ENCODE measurements around the gene TP53. TPM values are rescaled to one million over a fixed set of nuclear protein-coding genes. Genes with fewer than 3 reads are reported as not detected.

Gene TP53
- total RNA-seq, 1 experiment from 2014 or later: 9.2 TPM

DNA sequence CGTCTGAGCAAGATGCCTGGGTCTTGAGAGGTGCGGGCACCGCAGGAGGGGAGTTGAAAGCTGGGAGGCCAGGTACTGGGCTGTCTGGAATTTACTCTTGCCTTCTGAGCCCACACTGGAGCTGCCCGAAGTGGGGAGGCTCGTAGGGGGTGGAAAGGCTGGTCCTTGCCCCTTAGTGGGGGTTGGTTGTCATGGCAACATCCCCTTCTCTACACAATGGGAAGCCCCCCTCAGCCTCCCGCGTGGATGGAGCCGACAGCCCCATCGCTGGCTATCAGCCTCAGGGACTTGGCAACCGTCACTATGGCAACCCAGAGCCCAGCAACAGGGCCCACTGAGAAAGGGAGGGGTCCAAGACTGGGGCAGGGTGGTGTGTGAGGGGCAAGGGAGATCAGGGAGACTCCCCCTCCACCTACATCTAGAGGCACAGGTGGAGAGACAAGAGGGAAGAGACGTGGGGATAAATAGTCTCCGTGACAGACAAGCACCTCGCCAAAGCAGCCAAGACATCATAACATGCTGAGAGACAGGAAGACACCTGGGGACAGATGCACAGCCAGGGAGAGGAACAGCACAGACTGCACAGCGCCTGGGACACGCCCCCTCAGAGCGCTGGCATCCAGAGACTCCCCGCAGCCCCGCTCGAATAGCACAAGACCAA, 25.0 kb upstream of the TP53 start:
- ChIA-PET CTCF (interaction anchor here (0.7 kb wide), 1 partner anchor 23 kb away, joined by 5 read pairs; no protein-coding TSS in a partner anchor), POLR2A (interaction anchor here (0.5 kb wide), 1 partner anchor 39 kb away, joined by 5 read pairs; no protein-coding TSS in a partner anchor)
- peaks cover 7% of the 10 kb centered on the region for H3K27me3 Mint-ChIP-seq (ENCODE audit: insufficient read depth, unreplicated experiment)
- no peak overlapping the region for H3K4me3 ChIP-seq (ENCODE audit: low read depth, low read length)
- no peaks in the 10 kb centered on the region for H3K4me1 ChIP-seq
- peaks cover 5% of the 10 kb centered on the region for H3K36me3 Mint-ChIP-seq (ENCODE audit: insufficient read depth, unreplicated experiment)
- no peaks in the 10 kb centered on the region for H3K27me3 ChIP-seq (replicated peaks; ENCODE audit: control insufficient read depth, insufficient read depth, low read length)
- H3K4me1 Mint-ChIP-seq (ENCODE audit: low read depth, unreplicated experiment): no peaks in the 10 kb centered on the region
- H3K9me3 ChIP-seq: no peaks in the 10 kb centered on the region
- BruUV-seq (replicated peaks): no TSS peak
- H3K9me3 Mint-ChIP-seq (ENCODE audit: unreplicated experiment): no peaks in the 10 kb centered on the region
- TF ChIP-seq, protein P1, sequence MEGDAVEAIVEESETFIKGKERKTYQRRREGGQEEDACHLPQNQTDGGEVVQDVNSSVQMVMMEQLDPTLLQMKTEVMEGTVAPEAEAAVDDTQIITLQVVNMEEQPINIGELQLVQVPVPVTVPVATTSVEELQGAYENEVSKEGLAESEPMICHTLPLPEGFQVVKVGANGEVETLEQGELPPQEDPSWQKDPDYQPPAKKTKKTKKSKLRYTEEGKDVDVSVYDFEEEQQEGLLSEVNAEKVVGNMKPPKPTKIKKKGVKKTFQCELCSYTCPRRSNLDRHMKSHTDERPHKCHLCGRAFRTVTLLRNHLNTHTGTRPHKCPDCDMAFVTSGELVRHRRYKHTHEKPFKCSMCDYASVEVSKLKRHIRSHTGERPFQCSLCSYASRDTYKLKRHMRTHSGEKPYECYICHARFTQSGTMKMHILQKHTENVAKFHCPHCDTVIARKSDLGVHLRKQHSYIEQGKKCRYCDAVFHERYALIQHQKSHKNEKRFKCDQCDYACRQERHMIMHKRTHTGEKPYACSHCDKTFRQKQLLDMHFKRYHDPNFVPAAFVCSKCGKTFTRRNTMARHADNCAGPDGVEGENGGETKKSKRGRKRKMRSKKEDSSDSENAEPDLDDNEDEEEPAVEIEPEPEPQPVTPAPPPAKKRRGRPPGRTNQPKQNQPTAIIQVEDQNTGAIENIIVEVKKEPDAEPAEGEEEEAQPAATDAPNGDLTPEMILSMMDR (IDR thresholded peaks at IDR 0.05; ENCODE audit: insufficient read depth in 1 of 2, low read depth in 1 of 2, low read length in 1 of 2, severe bottlenecking in 1 of 2, unreplicated experiment in 1 of 2): no peak
- intact Hi-C loops (cut with micrococcal nuclease; ENCODE audit: unreplicated experiment): no loop called here
- H3K4me3 Mint-ChIP-seq (ENCODE audit: unreplicated experiment): no peak overlapping the region
- no peak overlapping the region for H3K27ac Mint-ChIP-seq (ENCODE audit: unreplicated experiment)
- no peak for DNase-seq
- no peaks in the 10 kb centered on the region for H3K36me3 ChIP-seq (ENCODE audit: control insufficient read depth, insufficient read depth, low read length)

DNA sequence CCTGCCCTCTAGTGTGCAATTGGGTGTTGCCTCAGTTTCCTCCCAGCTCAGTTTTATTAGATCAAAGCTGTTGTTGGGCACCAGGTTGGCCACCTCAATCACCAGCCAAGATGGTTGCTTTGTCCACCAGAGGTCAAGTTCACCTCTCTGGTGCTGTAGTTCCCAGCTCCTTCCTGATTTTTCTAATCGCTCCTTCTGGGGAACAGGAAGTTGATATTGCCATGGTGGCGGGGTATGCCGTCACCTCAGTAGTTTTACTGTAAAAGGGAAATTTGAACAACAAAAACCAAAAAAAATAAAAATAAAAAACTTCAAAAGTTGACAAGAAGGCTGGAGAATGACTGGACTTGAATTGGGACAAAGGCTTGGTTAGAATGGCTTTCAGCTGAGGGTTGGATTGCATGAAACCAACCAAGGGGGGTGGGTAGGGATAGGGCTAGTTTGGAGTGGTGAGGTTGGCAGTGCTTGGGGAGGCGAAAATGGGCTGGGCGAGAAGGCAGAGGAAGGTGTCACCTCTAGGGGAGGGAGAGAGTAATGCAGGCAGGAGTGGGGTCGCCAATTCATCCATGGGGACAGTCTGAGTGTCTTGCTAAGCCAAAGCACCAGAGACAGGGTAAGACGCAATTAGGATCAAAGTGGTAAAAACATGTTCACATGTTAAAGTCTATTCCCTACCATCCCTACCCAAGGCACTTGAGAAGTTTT, 23.9 kb upstream of the TP53 start:
- no peak overlapping the region for H3K4me3 ChIP-seq (ENCODE audit: low read depth, low read length)
- peaks cover 7% of the 10 kb centered on the region for H3K27me3 Mint-ChIP-seq (ENCODE audit: insufficient read depth, unreplicated experiment)
- no peaks in the 10 kb centered on the region for H3K4me1 Mint-ChIP-seq (ENCODE audit: low read depth, unreplicated experiment)
- no peaks in the 10 kb centered on the region for H3K9me3 Mint-ChIP-seq (ENCODE audit: unreplicated experiment)
- H3K36me3 ChIP-seq (ENCODE audit: control insufficient read depth, insufficient read depth, low read length): no peaks in the 10 kb centered on the region
- no peak overlapping the region for H3K27ac Mint-ChIP-seq (ENCODE audit: unreplicated experiment)
- H3K4me3 Mint-ChIP-seq (ENCODE audit: unreplicated experiment): no peak overlapping the region
- no peak for DNase-seq
- BruUV-seq (replicated peaks): no TSS peak
- CTCF ChIA-PET: no interaction called here
- H3K4me1 ChIP-seq: no peaks in the 10 kb centered on the region
- intact Hi-C loops (cut with micrococcal nuclease; ENCODE audit: unreplicated experiment): no loop called here
- POLR2A ChIA-PET: no interaction called here
- no peaks in the 10 kb centered on the region for H3K9me3 ChIP-seq
- TF ChIP-seq, protein P1 (IDR thresholded peaks at IDR 0.05; ENCODE audit: insufficient read depth in 1 of 2, low read depth in 1 of 2, low read length in 1 of 2, severe bottlenecking in 1 of 2, unreplicated experiment in 1 of 2): no peak
- peaks cover 5% of the 10 kb centered on the region for H3K36me3 Mint-ChIP-seq (ENCODE audit: insufficient read depth, unreplicated experiment)
- no peaks in the 10 kb centered on the region for H3K27me3 ChIP-seq (replicated peaks; ENCODE audit: control insufficient read depth, insufficient read depth, low read length)

DNA sequence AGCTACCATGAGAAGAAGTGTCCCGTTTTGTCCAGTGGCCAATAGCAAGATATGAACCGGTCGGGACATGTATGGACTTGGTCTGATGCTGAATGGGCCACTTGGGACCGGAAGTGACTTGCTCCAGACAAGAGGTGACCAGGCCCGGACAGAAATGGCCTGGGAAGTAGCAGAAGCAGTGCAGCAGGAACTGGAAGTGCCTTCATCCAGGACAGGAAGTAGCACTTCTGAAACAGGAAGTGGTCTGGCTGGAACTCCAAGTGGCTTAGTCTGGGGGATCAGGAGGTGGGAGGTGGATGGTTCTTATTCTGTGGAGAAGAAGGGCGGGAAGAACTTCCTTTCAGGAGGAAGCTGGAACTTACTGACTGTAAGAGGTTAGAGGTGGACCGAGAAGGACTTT, 23.0 kb upstream of the TP53 start:
- no peaks in the 10 kb centered on the region for H3K9me3 Mint-ChIP-seq (ENCODE audit: unreplicated experiment)
- no peaks in the 10 kb centered on the region for H3K4me1 Mint-ChIP-seq (ENCODE audit: low read depth, unreplicated experiment)
- H3K27me3 ChIP-seq (replicated peaks; ENCODE audit: control insufficient read depth, insufficient read depth, low read length): no peaks in the 10 kb centered on the region
- DNase-seq: no peak
- ChIA-PET CTCF (no interaction called here), POLR2A (no interaction called here)
- no peaks in the 10 kb centered on the region for H3K9me3 ChIP-seq
- no peak overlapping the region for H3K4me3 ChIP-seq (ENCODE audit: low read depth, low read length)
- no peak overlapping the region for H3K27ac Mint-ChIP-seq (ENCODE audit: unreplicated experiment)
- BruUV-seq (replicated peaks): no TSS peak
- H3K4me3 Mint-ChIP-seq (ENCODE audit: unreplicated experiment): no peak overlapping the region
- H3K36me3 ChIP-seq (ENCODE audit: control insufficient read depth, insufficient read depth, low read length): no peaks in the 10 kb centered on the region
- peaks cover 7% of the 10 kb centered on the region for H3K27me3 Mint-ChIP-seq (ENCODE audit: insufficient read depth, unreplicated experiment)
- TF ChIP-seq, protein P1 (IDR thresholded peaks at IDR 0.05; ENCODE audit: insufficient read depth in 1 of 2, low read depth in 1 of 2, low read length in 1 of 2, severe bottlenecking in 1 of 2, unreplicated experiment in 1 of 2): no peak
- intact Hi-C loops (cut with micrococcal nuclease; ENCODE audit: unreplicated experiment): no loop called here
- H3K36me3 Mint-ChIP-seq (ENCODE audit: insufficient read depth, unreplicated experiment): peaks cover 5% of the 10 kb centered on the region
- H3K4me1 ChIP-seq: no peaks in the 10 kb centered on the region
